Hematopoietic multipotent progenitor cell treated with erythropoietin and hydrocortisone succinate and interleukin-3 and kit ligand, for 8 days (in vitro differentiated cells): Measurements from ENCODE around the gene PTGDR2.

ENCODE experiments used
- DNase-seq: peaks from one replicate; pipeline ENCODE4 v3.0.0-alpha.2; 2015

Gene PTGDR2

DNA sequence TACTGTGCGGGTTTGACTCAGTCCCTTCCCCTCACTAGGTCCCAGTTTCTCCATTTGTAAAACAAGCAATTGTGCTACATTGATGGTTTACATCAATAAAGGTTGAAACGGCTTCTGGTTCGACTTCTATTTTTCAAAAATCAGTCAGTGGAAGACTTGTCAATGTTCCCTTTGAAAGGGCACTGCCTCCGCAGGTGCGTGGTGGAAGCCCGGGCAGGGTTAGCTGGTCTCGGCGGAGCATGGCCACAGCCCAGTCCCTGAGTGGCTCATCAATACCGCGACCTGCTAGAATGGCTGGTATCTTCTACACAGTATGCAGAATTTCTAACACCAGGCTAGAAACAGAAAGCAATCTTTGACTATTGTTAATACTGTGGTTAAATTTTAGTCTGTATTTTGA, 54.6 kb downstream of the PTGDR2 start:
- DNase-seq, result no peak
